ENCODE results near the gene IL1RAPL2. TPM values are rescaled to one million over a fixed set of nuclear protein-coding genes. Genes with fewer than 3 reads are reported as not detected.
A peak's percentile ranks its signal among the peaks of the same experiment; 100 is the strongest.

Gene IL1RAPL2
- total RNA-seq, 4 donors from 2014 or later, result 0.16 TPM; not detected in 3

GRCh38 chrX:104921584-104922205, 355.7 kb downstream of the IL1RAPL2 start:
- H3K36me3 ChIP-seq, result no peaks in the 10 kb centered on the region
- DNase-seq, result no peak
- TF ChIP-seq EP300 (IDR thresholded peaks at IDR 0.05; ENCODE audit: low read depth) (no peak), POLR2AphosphoS5 (IDR thresholded peaks at IDR 0.05) (no peak), CTCF (IDR thresholded peaks at IDR 0.05) (no peak), POLR2A (IDR thresholded peaks at IDR 0.05) (no peak)
- H3K4me3 ChIP-seq, result no peak overlapping the region
- no peaks in the 10 kb centered on the region for H3K27me3 ChIP-seq
- in situ Hi-C loops (cut with MboI; ENCODE audit: low pct_ligation_motif_present in 1 of 4, low pct_unique_long_range_greater_than_20kb in 1 of 4, low sequenced_read_pairs in 3 of 4), result no loop called here
- H3K9me3 ChIP-seq, result no peaks in the 10 kb centered on the region
- no peak overlapping the region for H3K27ac ChIP-seq
- H3K4me1 ChIP-seq, result no peaks in the 10 kb centered on the region
- WGBS, 2 donors (ENCODE audit: low coverage in 1 of 2), result 76% methylated on average over 6 of the region's 9 CpGs; no CpG with 5 or more reads in 1 of the 2 donors
- intact Hi-C loops (cut with DNase I; ENCODE audit: low total_unique reads), result no loop called here

GRCh38 chrX:104922206-104922621, 356.2 kb downstream of the IL1RAPL2 start:
- intact Hi-C loops (cut with DNase I; ENCODE audit: low total_unique reads), result no loop called here
- DNase-seq, result peak; percentile 75
- 29% methylated on average over 7 of the region's 7 CpGs; no CpG with 5 or more reads in 1 of the 2 donors for WGBS, 2 donors (ENCODE audit: low coverage in 1 of 2)
- TF ChIP-seq POLR2AphosphoS5 (IDR thresholded peaks at IDR 0.05), result no peak
- TF ChIP-seq CTCF (IDR thresholded peaks at IDR 0.05), result peak; percentile 63 to 89 (median 77)
- Histone ChIP-seq H3K27ac (no peak overlapping the region), H3K9me3 (no peaks in the 10 kb centered on the region), H3K27me3 (no peaks in the 10 kb centered on the region), H3K36me3 (no peaks in the 10 kb centered on the region), H3K4me3 (no peak overlapping the region), H3K4me1 (no peaks in the 10 kb centered on the region)
- in situ Hi-C loops (cut with MboI; ENCODE audit: low pct_ligation_motif_present in 1 of 4, low pct_unique_long_range_greater_than_20kb in 1 of 4, low sequenced_read_pairs in 3 of 4), result no loop called here

GRCh38 chrX:104929324-104929723, 363.3 kb downstream of the IL1RAPL2 start:
- no peak for DNase-seq
- Histone ChIP-seq H3K36me3 (no peaks in the 10 kb centered on the region), H3K27me3 (no peaks in the 10 kb centered on the region), H3K27ac (no peak overlapping the region), H3K9me3 (no peaks in the 10 kb centered on the region), H3K4me1 (no peaks in the 10 kb centered on the region), H3K4me3 (no peak overlapping the region)
- WGBS, 2 donors (ENCODE audit: low coverage in 1 of 2), result 60 to 86% methylated on average over 1 to 2 of the region's 2 CpGs
- in situ Hi-C loops (cut with MboI; ENCODE audit: low pct_ligation_motif_present in 1 of 4, low pct_unique_long_range_greater_than_20kb in 1 of 4, low sequenced_read_pairs in 3 of 4), result no loop called here
- intact Hi-C loops (cut with DNase I; ENCODE audit: low total_unique reads), result no loop called here
- TF ChIP-seq POLR2A (IDR thresholded peaks at IDR 0.05), result no peak

GRCh38 chrX:104935581-104935980, 369.6 kb downstream of the IL1RAPL2 start:
- no peaks in the 10 kb centered on the region for H3K36me3 ChIP-seq
- H3K9me3 ChIP-seq, result no peaks in the 10 kb centered on the region
- in situ Hi-C loops (cut with MboI; ENCODE audit: low pct_ligation_motif_present in 1 of 4, low pct_unique_long_range_greater_than_20kb in 1 of 4, low sequenced_read_pairs in 3 of 4), result no loop called here
- no peak overlapping the region for H3K4me3 ChIP-seq
- 50 to 70% methylated on average over 1 to 2 of the region's 2 CpGs for WGBS, 2 donors (ENCODE audit: low coverage in 1 of 2)
- no peaks in the 10 kb centered on the region for H3K4me1 ChIP-seq
- intact Hi-C loops (cut with DNase I; ENCODE audit: low total_unique reads), result no loop called here
- no peak for TF ChIP-seq EP300 (IDR thresholded peaks at IDR 0.05; ENCODE audit: low read depth)
- no peak for TF ChIP-seq POLR2A (IDR thresholded peaks at IDR 0.05)
- no peak for TF ChIP-seq CTCF (IDR thresholded peaks at IDR 0.05)
- no peak for TF ChIP-seq POLR2AphosphoS5 (IDR thresholded peaks at IDR 0.05)
- no peak for DNase-seq
- no peak overlapping the region for H3K27ac ChIP-seq
- H3K27me3 ChIP-seq, result no peaks in the 10 kb centered on the region

GRCh38 chrX:104953251-104953650, 387.3 kb downstream of the IL1RAPL2 start:
- no peaks in the 10 kb centered on the region for H3K9me3 ChIP-seq
- in situ Hi-C loops (cut with MboI; ENCODE audit: low pct_ligation_motif_present in 1 of 4, low pct_unique_long_range_greater_than_20kb in 1 of 4, low sequenced_read_pairs in 3 of 4), result no loop called here
- H3K27ac ChIP-seq, result no peak overlapping the region
- intact Hi-C loops (cut with DNase I; ENCODE audit: low total_unique reads), result no loop called here
- no peak overlapping the region for H3K4me3 ChIP-seq
- H3K4me1 ChIP-seq, result no peaks in the 10 kb centered on the region
- TF ChIP-seq POLR2AphosphoS5 (IDR thresholded peaks at IDR 0.05) (no peak), EP300 (IDR thresholded peaks at IDR 0.05; ENCODE audit: low read depth) (no peak), POLR2A (IDR thresholded peaks at IDR 0.05) (no peak), CTCF (IDR thresholded peaks at IDR 0.05) (no peak)
- no peaks in the 10 kb centered on the region for H3K27me3 ChIP-seq
- DNase-seq, result no peak
- no peaks in the 10 kb centered on the region for H3K36me3 ChIP-seq

All from transverse colon (tissue), 4 donors.